ENCODE data around the gene OR2AT4. TPM values are rescaled to one million over a fixed set of nuclear protein-coding genes. Genes with fewer than 3 reads are reported as not detected.
A peak's percentile ranks its signal among the peaks of the same experiment; 100 is the strongest.
"Not testable (repeated sequence)": the region's sequence is repeated elsewhere in the genome, so short reads cannot be mapped to it uniquely, and the experiment has no call there.

Gene OR2AT4
- total RNA-seq, 2 donors from 2014 or later: not detected

DNA sequence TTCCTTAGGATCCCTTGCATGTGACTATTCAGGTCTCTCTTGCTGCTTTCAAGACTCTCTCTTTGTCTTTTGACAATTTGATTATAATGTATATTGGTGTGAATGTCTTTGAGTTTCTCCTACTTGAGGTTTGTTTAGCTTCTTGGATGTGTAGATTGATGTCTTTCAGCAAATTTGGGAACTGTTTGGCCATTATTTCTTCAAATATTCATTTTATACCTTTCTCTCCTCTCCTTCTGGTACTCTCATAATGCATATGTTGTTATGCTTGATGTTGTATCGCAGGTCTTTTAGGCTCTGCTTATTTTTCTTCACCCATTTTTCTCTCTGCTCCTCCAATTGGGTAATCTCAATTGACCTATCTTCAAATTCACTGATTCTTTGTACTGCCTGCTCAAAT is 44.2 kb downstream of the OR2AT4 start:
- Mint-ChIP-seq H3K27ac (no peak overlapping the region), H3K27me3 (ENCODE audit: insufficient read depth) (no peaks in the 10 kb centered on the region), H3K9me3 (peaks cover 14% of the 10 kb centered on the region), H3K4me3 (no peak overlapping the region), H3K4me1 (peaks cover 11% of the 10 kb centered on the region), H3K36me3 (ENCODE audit: low read depth) (no peaks in the 10 kb centered on the region)
- H3K4me1 ChIP-seq (ENCODE audit: control insufficient read depth, insufficient read depth, low read length): no peaks in the 10 kb centered on the region
- no peaks in the 10 kb centered on the region for H3K27me3 ChIP-seq (ENCODE audit: control insufficient read depth, insufficient read depth, low read length, poor library complexity, severe bottlenecking)
- no peak for DNase-seq
- H3K9me3 ChIP-seq (ENCODE audit: control insufficient read depth, low read length): peaks cover 14% of the 10 kb centered on the region
- H3K27ac ChIP-seq (ENCODE audit: low read depth, low read length): no peak overlapping the region
- 55% methylated on average over 1 of the region's 1 CpG; no CpG with 5 or more reads in 1 of the 2 experiments for WGBS, 2 experiments (ENCODE audit: insufficient coverage in 1 of 2, insufficient read length in 1 of 2)
- H3K4me3 ChIP-seq (ENCODE audit: low read length): no peak overlapping the region
- TF ChIP-seq, protein P1, sequence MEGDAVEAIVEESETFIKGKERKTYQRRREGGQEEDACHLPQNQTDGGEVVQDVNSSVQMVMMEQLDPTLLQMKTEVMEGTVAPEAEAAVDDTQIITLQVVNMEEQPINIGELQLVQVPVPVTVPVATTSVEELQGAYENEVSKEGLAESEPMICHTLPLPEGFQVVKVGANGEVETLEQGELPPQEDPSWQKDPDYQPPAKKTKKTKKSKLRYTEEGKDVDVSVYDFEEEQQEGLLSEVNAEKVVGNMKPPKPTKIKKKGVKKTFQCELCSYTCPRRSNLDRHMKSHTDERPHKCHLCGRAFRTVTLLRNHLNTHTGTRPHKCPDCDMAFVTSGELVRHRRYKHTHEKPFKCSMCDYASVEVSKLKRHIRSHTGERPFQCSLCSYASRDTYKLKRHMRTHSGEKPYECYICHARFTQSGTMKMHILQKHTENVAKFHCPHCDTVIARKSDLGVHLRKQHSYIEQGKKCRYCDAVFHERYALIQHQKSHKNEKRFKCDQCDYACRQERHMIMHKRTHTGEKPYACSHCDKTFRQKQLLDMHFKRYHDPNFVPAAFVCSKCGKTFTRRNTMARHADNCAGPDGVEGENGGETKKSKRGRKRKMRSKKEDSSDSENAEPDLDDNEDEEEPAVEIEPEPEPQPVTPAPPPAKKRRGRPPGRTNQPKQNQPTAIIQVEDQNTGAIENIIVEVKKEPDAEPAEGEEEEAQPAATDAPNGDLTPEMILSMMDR (conservative IDR thresholded peaks at IDR 0.05): no peak
- H3K36me3 ChIP-seq (ENCODE audit: control insufficient read depth, insufficient read depth, low read length): no peaks in the 10 kb centered on the region
- H3K9ac ChIP-seq (ENCODE audit: extremely low read depth, low read length, poor library complexity, severe bottlenecking): no peak overlapping the region

DNA sequence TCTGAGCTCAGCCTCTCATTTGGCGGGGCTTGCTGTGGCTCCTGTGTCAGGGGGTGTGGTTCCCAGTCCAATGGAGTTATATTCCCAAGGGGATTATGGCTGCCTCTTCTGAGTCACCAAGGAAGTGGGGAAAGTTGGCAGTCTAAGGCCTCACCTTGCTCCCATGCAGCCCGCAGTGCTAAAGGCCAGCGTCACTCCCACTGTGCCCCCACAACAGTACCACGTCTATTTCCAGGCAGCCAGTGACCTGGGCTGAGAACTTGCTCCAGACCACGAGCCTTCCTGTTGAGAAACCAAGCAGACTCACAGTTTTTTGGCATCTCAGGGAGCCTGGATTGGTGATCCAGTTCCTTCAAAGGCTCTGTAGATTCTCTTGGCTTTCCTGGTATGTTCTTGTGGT is 45.6 kb downstream of the OR2AT4 start:
- no peaks in the 10 kb centered on the region for H3K27me3 Mint-ChIP-seq (ENCODE audit: insufficient read depth)
- 91 to 94% methylated on average over 5 of the region's 5 CpGs for WGBS, 2 experiments (ENCODE audit: insufficient coverage in 1 of 2, insufficient read length in 1 of 2)
- H3K4me3 ChIP-seq (ENCODE audit: low read length): no peak overlapping the region

DNA sequence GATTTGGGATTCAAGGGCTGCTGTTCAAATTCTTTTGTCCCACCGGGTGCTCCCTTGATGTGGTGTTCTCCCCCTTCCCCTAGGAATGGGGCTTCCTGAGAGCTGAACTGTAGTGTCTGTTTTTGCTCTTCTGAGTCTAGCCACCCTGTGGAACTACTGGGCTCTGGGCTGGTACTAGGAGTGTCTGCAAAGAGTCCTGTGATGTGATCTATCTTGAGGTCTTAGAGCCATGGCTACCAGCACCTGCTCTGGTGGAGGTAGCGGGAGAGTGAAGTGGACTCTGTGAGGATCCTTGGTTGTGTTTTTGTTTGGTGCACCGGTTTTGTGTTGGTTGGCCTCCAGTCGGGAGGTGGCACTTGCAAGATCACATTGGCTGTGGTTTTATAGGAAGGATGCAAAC is 46.2 kb downstream of the OR2AT4 start:
- Histone ChIP-seq H3K4me3 (ENCODE audit: low read length) (no peak overlapping the region), H3K27me3 (ENCODE audit: control insufficient read depth, insufficient read depth, low read length, poor library complexity, severe bottlenecking) (no peaks in the 10 kb centered on the region), H3K4me1 (ENCODE audit: control insufficient read depth, insufficient read depth, low read length) (no peaks in the 10 kb centered on the region), H3K27ac (ENCODE audit: low read depth, low read length) (no peak overlapping the region), H3K36me3 (ENCODE audit: control insufficient read depth, insufficient read depth, low read length) (no peaks in the 10 kb centered on the region), H3K9ac (ENCODE audit: extremely low read depth, low read length, poor library complexity, severe bottlenecking) (no peak overlapping the region), H3K9me3 (ENCODE audit: control insufficient read depth, low read length) (peaks cover 14% of the 10 kb centered on the region)
- H3K36me3 Mint-ChIP-seq (ENCODE audit: low read depth): no peaks in the 10 kb centered on the region
- no peak for DNase-seq
- H3K27me3 Mint-ChIP-seq (ENCODE audit: insufficient read depth): no peaks in the 10 kb centered on the region
- TF ChIP-seq, protein P1 (conservative IDR thresholded peaks at IDR 0.05): no peak
- H3K4me3 Mint-ChIP-seq: no peak overlapping the region
- WGBS, 2 experiments (ENCODE audit: insufficient coverage in 1 of 2, insufficient read length in 1 of 2): 87 to 93% methylated on average over 2 to 4 of the region's 4 CpGs
- peaks cover 12% of the 10 kb centered on the region for H3K4me1 Mint-ChIP-seq
- H3K9me3 Mint-ChIP-seq: peaks cover 14% of the 10 kb centered on the region
- no peak overlapping the region for H3K27ac Mint-ChIP-seq

More for the DNA sequence above, 45.6 kb downstream of the OR2AT4 start:
- Histone ChIP-seq H3K27ac (ENCODE audit: low read depth, low read length) (no peak overlapping the region), H3K9ac (ENCODE audit: extremely low read depth, low read length, poor library complexity, severe bottlenecking) (no peak overlapping the region), H3K9me3 (ENCODE audit: control insufficient read depth, low read length) (peaks cover 14% of the 10 kb centered on the region), H3K27me3 (ENCODE audit: control insufficient read depth, insufficient read depth, low read length, poor library complexity, severe bottlenecking) (no peaks in the 10 kb centered on the region), H3K36me3 (ENCODE audit: control insufficient read depth, insufficient read depth, low read length) (no peaks in the 10 kb centered on the region), H3K4me1 (ENCODE audit: control insufficient read depth, insufficient read depth, low read length) (no peaks in the 10 kb centered on the region)
- no peak overlapping the region for H3K4me3 Mint-ChIP-seq
- no peaks in the 10 kb centered on the region for H3K36me3 Mint-ChIP-seq (ENCODE audit: low read depth)
- TF ChIP-seq, protein P1 (conservative IDR thresholded peaks at IDR 0.05): no peak
- peak; percentile 43 for DNase-seq
- H3K4me1 Mint-ChIP-seq: peaks cover 12% of the 10 kb centered on the region
- peaks cover 14% of the 10 kb centered on the region for H3K9me3 Mint-ChIP-seq
- no peak overlapping the region for H3K27ac Mint-ChIP-seq

DNA sequence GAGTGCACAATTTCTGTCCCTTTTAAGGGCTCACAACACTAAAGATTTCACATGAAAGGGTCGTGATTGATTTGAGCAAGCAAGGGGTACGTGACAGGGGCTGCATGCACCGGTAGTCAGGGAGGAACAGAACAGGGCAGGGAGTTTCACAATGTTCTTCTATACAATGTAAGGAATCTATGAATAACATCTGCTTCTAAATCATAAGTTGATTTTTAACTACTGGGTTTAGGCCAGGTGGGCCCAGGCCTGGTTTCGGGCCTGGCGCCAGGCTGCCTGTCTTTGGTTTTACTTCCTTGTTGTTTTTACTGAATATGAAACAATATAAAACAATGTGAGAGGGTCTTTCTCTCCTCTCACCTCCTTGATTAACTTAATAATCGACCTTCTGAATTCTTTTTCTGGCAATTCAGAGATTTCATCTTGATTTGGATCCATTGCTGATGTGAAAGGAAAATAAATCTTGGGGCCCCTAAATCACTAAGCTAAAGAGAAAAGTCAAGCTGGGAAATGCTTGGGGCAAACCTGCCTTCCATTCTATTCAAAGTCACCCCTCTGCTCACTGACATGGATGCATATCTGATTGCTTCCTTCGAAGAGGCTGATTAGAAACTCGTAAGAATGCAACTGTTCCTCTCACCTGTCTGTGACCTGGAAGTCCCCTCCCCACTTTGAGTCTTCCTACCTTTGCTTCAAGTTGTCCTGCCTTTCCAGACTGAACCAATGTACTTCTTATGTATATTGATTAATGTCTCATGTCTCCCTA is 47.0 kb downstream of the OR2AT4 start:
- H3K27ac Mint-ChIP-seq; H3K27me3 ChIP-seq (ENCODE audit: control insufficient read depth, insufficient read depth, low read length, poor library complexity, severe bottlenecking); H3K4me3 ChIP-seq (ENCODE audit: low read length); H3K27ac ChIP-seq (ENCODE audit: low read depth, low read length); H3K36me3 ChIP-seq (ENCODE audit: control insufficient read depth, insufficient read depth, low read length); H3K4me3 Mint-ChIP-seq; H3K36me3 Mint-ChIP-seq (ENCODE audit: low read depth); H3K9ac ChIP-seq (ENCODE audit: extremely low read depth, low read length, poor library complexity, severe bottlenecking); H3K27me3 Mint-ChIP-seq (ENCODE audit: insufficient read depth); H3K4me1 ChIP-seq (ENCODE audit: control insufficient read depth, insufficient read depth, low read length); DNase-seq: not testable (repeated sequence)
- H3K9me3 Mint-ChIP-seq: peaks cover 14% of the 10 kb centered on the region
- H3K9me3 ChIP-seq (ENCODE audit: control insufficient read depth, low read length): peaks cover 14% of the 10 kb centered on the region
- WGBS, 2 experiments (ENCODE audit: insufficient coverage in 1 of 2, insufficient read length in 1 of 2): 77 to 81% methylated on average over 2 to 8 of the region's 8 CpGs
- peaks cover 12% of the 10 kb centered on the region for H3K4me1 Mint-ChIP-seq

All from endodermal cell (in vitro differentiated cells).